Stimulated activated effector memory CD8-positive, alpha-beta T cell treated with anti-CD3 and anti-CD28 coated beads, Interleukin-12 subunit alpha, Interleukin-12 subunit beta, amount 100 ng/mL, for 72 hours (primary cell): ENCODE data around the gene NRP1.
"Not testable (repeated sequence)": the region's sequence is repeated elsewhere in the genome, so short reads cannot be mapped to it uniquely, and the experiment has no call there.

Experiments
- ATAC-seq: fragments of 150-1000 bp; cut with Tn5 transposase; 2 replicates; pipeline ENCODE4 v1.10.0; 2021
- DNase-seq, 2 donors: peaks; one replicate each; pipeline ENCODE4 v3.0.0; 2021 to 2022; ENCODE audit warnings: low spot score in 2 of 2
- H3K27ac Mint-ChIP-seq: one replicate; pipeline ENCODE4 v1.8.0; 2022; ENCODE audit warnings: mild to moderate bottlenecking, mixed read lengths
- H3K36me3 Mint-ChIP-seq: one replicate; pipeline ENCODE4 v1.8.0; 2022; ENCODE audit warnings: mild to moderate bottlenecking, mixed read lengths
- H3K4me1 Mint-ChIP-seq: one replicate; pipeline ENCODE4 v1.8.0; 2022; ENCODE audit warnings: mixed read lengths
- H3K4me3 Mint-ChIP-seq: one replicate; pipeline ENCODE4 v1.8.0; 2022; ENCODE audit warnings: mild to moderate bottlenecking, mixed read lengths
- H3K9me3 Mint-ChIP-seq: one replicate; pipeline ENCODE4 v1.8.0; 2022; ENCODE audit warnings: mixed read lengths

The NRP1 gene

GRCh38 chr10:33223326-33224000 lies 111.0 kb downstream of the NRP1 start:
- H3K4me3 Mint-ChIP-seq: no peak overlapping the region
- no peak overlapping the region for H3K27ac Mint-ChIP-seq
- no peaks in the 10 kb centered on the region for H3K9me3 Mint-ChIP-seq
- H3K36me3 Mint-ChIP-seq: no peaks in the 10 kb centered on the region
- DNase-seq: no peak
- ATAC-seq: no peak
- H3K4me1 Mint-ChIP-seq: no peaks in the 10 kb centered on the region

- H3K36me3 Mint-ChIP-seq, DNase-seq, H3K4me3 Mint-ChIP-seq, H3K27ac Mint-ChIP-seq, H3K9me3 Mint-ChIP-seq, H3K4me1 Mint-ChIP-seq, ATAC-seq: not testable (repeated sequence)
Observed at GRCh38 chr10:33222304-33222703, 112.2 kb downstream of the NRP1 start.

GRCh38 chr10:33217854-33218253 lies 116.6 kb downstream of the NRP1 start:
- Mint-ChIP-seq H3K4me3 (no peak overlapping the region), H3K9me3 (peaks cover 3% of the 10 kb centered on the region), H3K4me1 (peaks cover 14% of the 10 kb centered on the region), H3K27ac (no peak overlapping the region), H3K36me3 (no peaks in the 10 kb centered on the region)
- ATAC-seq (no peak), DNase-seq (no peak)

GRCh38 chr10:33216661-33217427 lies 117.6 kb downstream of the NRP1 start:
- H3K9me3 Mint-ChIP-seq: peaks cover 3% of the 10 kb centered on the region
- no peak overlapping the region for H3K27ac Mint-ChIP-seq
- no peaks in the 10 kb centered on the region for H3K36me3 Mint-ChIP-seq
- peaks cover 14% of the 10 kb centered on the region for H3K4me1 Mint-ChIP-seq
- no peak overlapping the region for H3K4me3 Mint-ChIP-seq
- ATAC-seq: no peak
- DNase-seq: no peak

GRCh38 chr10:33215635-33216034 lies 118.8 kb downstream of the NRP1 start:
- DNase-seq (no peak), ATAC-seq (no peak)
- Mint-ChIP-seq H3K9me3 (peaks cover 3% of the 10 kb centered on the region), H3K36me3 (no peaks in the 10 kb centered on the region), H3K4me3 (no peak overlapping the region), H3K27ac (no peak overlapping the region), H3K4me1 (peaks cover 23% of the 10 kb centered on the region)

GRCh38 chr10:33215154-33215553 lies 119.3 kb downstream of the NRP1 start:
- no peak overlapping the region for H3K4me3 Mint-ChIP-seq
- no peaks in the 10 kb centered on the region for H3K36me3 Mint-ChIP-seq
- peaks cover 23% of the 10 kb centered on the region for H3K4me1 Mint-ChIP-seq
- DNase-seq (no peak), ATAC-seq (peak; percentile 72)
- H3K27ac Mint-ChIP-seq: no peak overlapping the region
- peaks cover 3% of the 10 kb centered on the region for H3K9me3 Mint-ChIP-seq

- ATAC-seq: peak; percentile 77
- peak overlapping the region; percentile 24 for H3K27ac Mint-ChIP-seq
Observed at GRCh38 chr10:33214174-33214573, 120.3 kb downstream of the NRP1 start.

GRCh38 chr10:33212061-33212748 lies 122.3 kb downstream of the NRP1 start:
- Mint-ChIP-seq H3K36me3 (no peaks in the 10 kb centered on the region), H3K9me3 (peaks cover 3% of the 10 kb centered on the region), H3K4me3 (no peak overlapping the region), H3K4me1 (peaks cover 23% of the 10 kb centered on the region), H3K27ac (no peak overlapping the region)
- ATAC-seq: no peak
- DNase-seq: no peak

More at GRCh38 chr10:33214174-33214573, 120.3 kb downstream of the NRP1 start:
- Mint-ChIP-seq H3K4me1 (peaks cover 23% of the 10 kb centered on the region), H3K9me3 (peaks cover 3% of the 10 kb centered on the region), H3K4me3 (no peak overlapping the region), H3K36me3 (no peaks in the 10 kb centered on the region)
- no peak for DNase-seq

GRCh38 chr10:33211106-33211878 lies 123.2 kb downstream of the NRP1 start:
- Mint-ChIP-seq H3K27ac (peak overlapping the region; percentile 92), H3K9me3 (peaks cover 3% of the 10 kb centered on the region), H3K36me3 (no peaks in the 10 kb centered on the region), H3K4me3 (peak overlapping the region; percentile 49), H3K4me1 (peaks cover 23% of the 10 kb centered on the region)
- ATAC-seq (peak; percentile 76), DNase-seq (no peak)

- no peak for DNase-seq
- peaks cover 3% of the 10 kb centered on the region for H3K9me3 Mint-ChIP-seq
- H3K27ac Mint-ChIP-seq: no peak overlapping the region
- no peak for ATAC-seq
- H3K4me1 Mint-ChIP-seq: peaks cover 19% of the 10 kb centered on the region
- H3K36me3 Mint-ChIP-seq: no peaks in the 10 kb centered on the region
- H3K4me3 Mint-ChIP-seq: no peak overlapping the region
Observed at GRCh38 chr10:33209802-33210201, 124.7 kb downstream of the NRP1 start.

- ATAC-seq (no peak), DNase-seq (no peak)
- H3K9me3 Mint-ChIP-seq: no peaks in the 10 kb centered on the region
- H3K4me1 Mint-ChIP-seq: peaks cover 10% of the 10 kb centered on the region
- H3K27ac Mint-ChIP-seq: no peak overlapping the region
- no peak overlapping the region for H3K4me3 Mint-ChIP-seq
- H3K36me3 Mint-ChIP-seq: no peaks in the 10 kb centered on the region
Observed at GRCh38 chr10:33208166-33208565, 126.3 kb downstream of the NRP1 start.

GRCh38 chr10:33204031-33204430 lies 130.4 kb downstream of the NRP1 start:
- H3K36me3 Mint-ChIP-seq: no peaks in the 10 kb centered on the region
- no peak for DNase-seq
- H3K4me1 Mint-ChIP-seq: no peaks in the 10 kb centered on the region
- ATAC-seq: no peak
- H3K4me3 Mint-ChIP-seq: no peak overlapping the region
- H3K9me3 Mint-ChIP-seq: no peaks in the 10 kb centered on the region
- H3K27ac Mint-ChIP-seq: no peak overlapping the region

- no peak overlapping the region for H3K4me3 Mint-ChIP-seq
- no peak for DNase-seq
- H3K4me1 Mint-ChIP-seq: no peaks in the 10 kb centered on the region
- no peak for ATAC-seq
- H3K9me3 Mint-ChIP-seq: no peaks in the 10 kb centered on the region
- no peak overlapping the region for H3K27ac Mint-ChIP-seq
- H3K36me3 Mint-ChIP-seq: no peaks in the 10 kb centered on the region
Observed at GRCh38 chr10:33201971-33202370, 132.5 kb downstream of the NRP1 start.

GRCh38 chr10:33201056-33201780 lies 133.2 kb downstream of the NRP1 start:
- DNase-seq: no peak
- no peak overlapping the region for H3K4me3 Mint-ChIP-seq
- no peak for ATAC-seq
- H3K9me3 Mint-ChIP-seq: no peaks in the 10 kb centered on the region
- H3K27ac Mint-ChIP-seq: no peak overlapping the region
- no peaks in the 10 kb centered on the region for H3K4me1 Mint-ChIP-seq
- H3K36me3 Mint-ChIP-seq: no peaks in the 10 kb centered on the region
